Measurements from ENCODE around the gene TBL1XR1. TPM values are rescaled to one million over a fixed set of nuclear protein-coding genes. Genes with fewer than 3 reads are reported as not detected.

TBL1XR1 gene
- total RNA-seq, 1 experiment from 2014 or later, result 192 TPM

DNA sequence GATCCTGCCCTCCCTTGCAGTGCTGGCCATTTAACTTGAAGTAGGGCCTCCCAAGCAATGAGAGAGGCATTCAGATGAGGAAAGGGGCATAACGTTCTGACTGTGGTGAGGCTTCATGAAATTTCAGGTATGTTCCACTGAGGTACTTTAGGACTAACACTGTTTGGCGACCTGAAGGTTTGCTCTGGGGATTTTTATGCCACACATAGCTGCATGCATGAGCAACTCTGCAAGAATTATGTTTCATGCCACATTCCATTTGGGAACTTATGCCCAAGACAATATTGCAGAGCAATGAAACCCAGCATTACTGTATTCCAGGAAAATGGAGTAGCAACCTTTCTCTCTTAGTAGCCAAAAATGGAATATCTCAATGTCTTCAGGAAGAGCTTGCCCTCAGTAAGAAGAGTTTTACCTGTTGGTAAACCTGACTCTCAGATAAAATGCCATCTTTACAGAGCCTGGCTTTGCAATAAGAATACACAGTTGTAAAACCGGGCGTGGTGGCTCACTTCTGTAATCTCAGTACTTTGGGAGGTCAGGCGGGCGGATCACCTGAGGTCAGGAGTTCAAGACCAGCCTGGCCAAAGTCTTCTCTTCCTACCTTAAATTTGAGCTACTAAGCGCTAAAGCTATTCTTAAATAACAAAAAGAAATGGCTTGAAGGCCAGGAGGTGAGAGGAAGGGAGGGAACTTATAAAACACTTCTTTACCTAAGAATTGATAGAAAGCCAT, 16.7 kb upstream of the TBL1XR1 start:
- Histone ChIP-seq H3K4me3 (ENCODE audit: low read depth in 2 of 2, low read length in 2 of 2) (no peak overlapping the region), H3K4me1 (ENCODE audit: control insufficient read depth, insufficient read depth, low read length) (peaks cover 4% of the 10 kb centered on the region; the same call in 1 of the 2 replicates), H3K27ac (ENCODE audit: low read length) (no peak overlapping the region), H3K27me3 (ENCODE audit: control insufficient read depth, insufficient read depth, low read length) (no peaks in the 10 kb centered on the region), H3K9me3 (ENCODE audit: control insufficient read depth, insufficient read depth, low read depth, low read length) (no peaks in the 10 kb centered on the region), H3K36me3 (ENCODE audit: control insufficient read depth, insufficient read depth, low read length) (no peaks in the 10 kb centered on the region)
- ChIA-PET CTCF (no interaction called here), POLR2A (no interaction called here)
- ATAC-seq, result no peak
- no TSS peak for BruUV-seq (replicated peaks)
- in situ Hi-C loops (cut with HindIII; ENCODE audit: low pct_unique_long_range_greater_than_20kb, low sequenced_read_pairs) (no loop called here), intact Hi-C loops (cut with micrococcal nuclease; ENCODE audit: unreplicated experiment) (no loop called here)
- DNase-seq (ENCODE audit: low read depth, low spot score), result no peak
- TF ChIP-seq POLR2AphosphoS5 (IDR thresholded peaks at IDR 0.05; ENCODE audit: low read depth, low read length) (no peak), REST (IDR thresholded peaks at IDR 0.05; ENCODE audit: insufficient read depth in 1 of 2, low read depth in 2 of 2, low read length in 1 of 2) (no peak), SIN3A (IDR thresholded peaks at IDR 0.05; ENCODE audit: borderline replicate concordance, insufficient read depth, low read depth, low read length) (no peak), TCF7L2 (IDR thresholded peaks at IDR 0.05; ENCODE audit: low read depth, low read length) (no peak)
- TF ChIP-seq, protein P1, sequence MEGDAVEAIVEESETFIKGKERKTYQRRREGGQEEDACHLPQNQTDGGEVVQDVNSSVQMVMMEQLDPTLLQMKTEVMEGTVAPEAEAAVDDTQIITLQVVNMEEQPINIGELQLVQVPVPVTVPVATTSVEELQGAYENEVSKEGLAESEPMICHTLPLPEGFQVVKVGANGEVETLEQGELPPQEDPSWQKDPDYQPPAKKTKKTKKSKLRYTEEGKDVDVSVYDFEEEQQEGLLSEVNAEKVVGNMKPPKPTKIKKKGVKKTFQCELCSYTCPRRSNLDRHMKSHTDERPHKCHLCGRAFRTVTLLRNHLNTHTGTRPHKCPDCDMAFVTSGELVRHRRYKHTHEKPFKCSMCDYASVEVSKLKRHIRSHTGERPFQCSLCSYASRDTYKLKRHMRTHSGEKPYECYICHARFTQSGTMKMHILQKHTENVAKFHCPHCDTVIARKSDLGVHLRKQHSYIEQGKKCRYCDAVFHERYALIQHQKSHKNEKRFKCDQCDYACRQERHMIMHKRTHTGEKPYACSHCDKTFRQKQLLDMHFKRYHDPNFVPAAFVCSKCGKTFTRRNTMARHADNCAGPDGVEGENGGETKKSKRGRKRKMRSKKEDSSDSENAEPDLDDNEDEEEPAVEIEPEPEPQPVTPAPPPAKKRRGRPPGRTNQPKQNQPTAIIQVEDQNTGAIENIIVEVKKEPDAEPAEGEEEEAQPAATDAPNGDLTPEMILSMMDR (IDR thresholded peaks at IDR 0.05), result no peak

- DNase-seq (ENCODE audit: low read depth, low spot score) (no peak), ATAC-seq (no peak)
- peaks cover 7% of the 10 kb centered on the region; the same call in 1 of the 2 replicates for H3K4me1 ChIP-seq (ENCODE audit: control insufficient read depth, insufficient read depth, low read length)
- no peaks in the 10 kb centered on the region for H3K36me3 ChIP-seq (ENCODE audit: control insufficient read depth, insufficient read depth, low read length)
- H3K27ac ChIP-seq (ENCODE audit: low read length), result no peak overlapping the region
- POLR2A ChIA-PET, result no interaction called here
- no peak overlapping the region for H3K4me3 ChIP-seq (ENCODE audit: low read depth in 2 of 2, low read length in 2 of 2)
- H3K9me3 ChIP-seq (ENCODE audit: control insufficient read depth, insufficient read depth, low read depth, low read length), result no peaks in the 10 kb centered on the region
- intact Hi-C loops (cut with micrococcal nuclease; ENCODE audit: unreplicated experiment), result no loop called here
- CTCF ChIA-PET, result no interaction called here
- in situ Hi-C loops (cut with HindIII; ENCODE audit: low pct_unique_long_range_greater_than_20kb, low sequenced_read_pairs), result no loop called here
- no peaks in the 10 kb centered on the region for H3K27me3 ChIP-seq (ENCODE audit: control insufficient read depth, insufficient read depth, low read length)
- TF ChIP-seq TCF7L2 (IDR thresholded peaks at IDR 0.05; ENCODE audit: low read depth, low read length), result no peak
- TF ChIP-seq SIN3A (IDR thresholded peaks at IDR 0.05; ENCODE audit: borderline replicate concordance, insufficient read depth, low read depth, low read length), result no peak
- TF ChIP-seq, protein P1 (IDR thresholded peaks at IDR 0.05), result no peak
- TF ChIP-seq REST (IDR thresholded peaks at IDR 0.05; ENCODE audit: insufficient read depth in 1 of 2, low read depth in 2 of 2, low read length in 1 of 2), result no peak
- TF ChIP-seq POLR2AphosphoS5 (IDR thresholded peaks at IDR 0.05; ENCODE audit: low read depth, low read length), result no peak
- no TSS peak for BruUV-seq (replicated peaks)
Measured at GRCh38 chr3:177212756-177213155, 15.5 kb upstream of the TBL1XR1 start.

Measured in Panc1 (cell line).